NCI-H2196 treated with DMSO at 0.1 percent for 48 hours (cell line): ENCODE results near the gene CYB561D2.
A peak's percentile ranks its signal among the peaks of the same experiment; 100 is the strongest.
"Not testable (repeated sequence)": the region's sequence is repeated elsewhere in the genome, so short reads cannot be mapped to it uniquely, and the experiment has no call there.

Experiments
- DNase-seq: peaks from one replicate; lab custom pipeline; 2025; ENCODE audit not compliant: unreplicated experiment; lab: John Stamatoyannopoulos, UW

Gene CYB561D2, protein sequence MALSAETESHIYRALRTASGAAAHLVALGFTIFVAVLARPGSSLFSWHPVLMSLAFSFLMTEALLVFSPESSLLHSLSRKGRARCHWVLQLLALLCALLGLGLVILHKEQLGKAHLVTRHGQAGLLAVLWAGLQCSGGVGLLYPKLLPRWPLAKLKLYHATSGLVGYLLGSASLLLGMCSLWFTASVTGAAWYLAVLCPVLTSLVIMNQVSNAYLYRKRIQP

DNA sequence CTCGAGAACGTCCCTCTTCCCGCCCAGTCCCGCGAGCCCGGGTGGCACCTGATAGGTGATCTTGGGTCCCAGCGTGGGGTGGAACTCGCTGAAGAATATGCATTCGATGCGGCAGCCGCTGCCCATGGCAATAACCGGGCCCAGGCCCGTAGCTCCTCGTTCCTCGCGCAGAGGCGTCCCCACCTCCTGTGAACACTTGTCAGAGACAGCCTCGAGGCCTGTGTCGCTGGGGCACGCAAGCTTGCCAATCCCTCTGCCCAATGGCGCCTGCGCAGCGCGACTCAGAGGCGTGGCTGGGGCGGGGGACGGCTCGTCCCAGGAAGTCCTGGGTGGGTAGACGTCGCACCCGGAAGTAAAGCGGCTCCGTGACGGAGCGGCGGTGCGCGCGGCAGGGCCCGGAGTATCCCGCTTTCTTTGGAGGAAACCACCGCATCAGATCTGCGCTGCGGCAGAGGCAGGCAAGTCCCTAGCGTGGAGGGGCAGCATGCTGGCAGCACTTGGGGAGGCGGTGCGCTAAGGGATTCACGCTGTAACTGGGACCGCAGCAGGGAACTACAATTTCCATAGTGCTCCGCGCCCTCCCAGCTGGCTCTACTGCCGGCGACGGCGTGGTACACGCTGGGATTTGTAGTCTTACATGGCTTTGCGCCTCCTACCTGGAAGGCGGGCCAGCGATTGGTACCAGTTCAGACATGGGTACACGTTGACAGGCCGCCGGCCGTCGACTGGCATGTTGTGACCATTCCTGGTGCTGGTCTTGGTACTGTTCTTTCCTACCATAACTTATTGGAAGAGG, at the start of gene CYB561D2, which contains the start of gene NPRL2:
Gene CYB561D2, plus strand, starts transcription at position 336 of the 796 bp plus-strand sequence. CDS start 572 bp downstream, outside the sequence.
Gene NPRL2, minus strand, starts transcription at position 249 of the 796 bp plus-strand sequence. Its CDS starts 123 bp downstream, at position 126.
- peak; percentile 66 for DNase-seq

DNA sequence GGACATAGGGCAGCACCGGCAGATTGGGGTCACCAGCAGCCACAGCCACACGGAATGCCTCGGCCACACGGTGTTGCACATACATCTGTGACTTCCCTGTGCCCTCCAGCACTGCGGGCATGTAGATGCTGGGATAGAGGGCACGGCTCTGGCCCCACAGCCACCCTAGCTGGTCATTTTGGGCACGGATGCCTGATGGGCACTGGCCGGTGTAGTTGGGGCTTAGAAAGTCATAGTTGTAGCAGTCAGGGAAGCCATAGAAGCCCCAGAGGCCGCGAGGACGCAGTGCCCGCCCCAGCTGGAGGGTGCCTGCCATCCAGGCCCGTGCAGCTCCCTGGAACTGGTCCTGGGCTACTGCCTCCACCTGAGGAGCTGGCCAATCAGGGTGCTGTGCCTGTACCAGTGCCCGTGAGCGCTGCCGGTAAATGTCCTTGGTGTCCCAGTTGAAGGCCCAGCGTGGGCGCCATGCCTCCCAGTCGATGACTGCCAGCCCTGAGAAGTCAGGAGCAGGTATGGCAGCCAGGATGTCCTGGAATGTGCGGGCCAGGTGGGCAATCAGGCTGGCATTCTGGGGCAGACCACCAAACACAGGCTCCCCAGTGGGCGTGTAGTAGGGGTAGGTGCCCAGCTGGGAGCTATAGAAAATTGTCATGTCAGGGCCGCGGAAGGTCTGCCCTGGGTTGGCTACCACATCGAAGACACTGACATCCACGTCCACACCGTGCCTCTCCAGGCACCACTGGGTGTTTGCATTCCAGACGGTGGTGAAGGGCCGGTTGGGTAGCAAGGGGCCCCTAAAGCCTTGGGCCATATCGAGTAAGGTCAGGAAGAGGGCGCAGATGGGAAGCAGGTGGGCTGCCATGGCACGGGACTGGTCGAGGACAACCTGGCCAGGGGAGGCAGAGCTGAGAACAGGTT, 48.3 kb upstream of the CYB561D2 start:
- no peak for DNase-seq

DNA sequence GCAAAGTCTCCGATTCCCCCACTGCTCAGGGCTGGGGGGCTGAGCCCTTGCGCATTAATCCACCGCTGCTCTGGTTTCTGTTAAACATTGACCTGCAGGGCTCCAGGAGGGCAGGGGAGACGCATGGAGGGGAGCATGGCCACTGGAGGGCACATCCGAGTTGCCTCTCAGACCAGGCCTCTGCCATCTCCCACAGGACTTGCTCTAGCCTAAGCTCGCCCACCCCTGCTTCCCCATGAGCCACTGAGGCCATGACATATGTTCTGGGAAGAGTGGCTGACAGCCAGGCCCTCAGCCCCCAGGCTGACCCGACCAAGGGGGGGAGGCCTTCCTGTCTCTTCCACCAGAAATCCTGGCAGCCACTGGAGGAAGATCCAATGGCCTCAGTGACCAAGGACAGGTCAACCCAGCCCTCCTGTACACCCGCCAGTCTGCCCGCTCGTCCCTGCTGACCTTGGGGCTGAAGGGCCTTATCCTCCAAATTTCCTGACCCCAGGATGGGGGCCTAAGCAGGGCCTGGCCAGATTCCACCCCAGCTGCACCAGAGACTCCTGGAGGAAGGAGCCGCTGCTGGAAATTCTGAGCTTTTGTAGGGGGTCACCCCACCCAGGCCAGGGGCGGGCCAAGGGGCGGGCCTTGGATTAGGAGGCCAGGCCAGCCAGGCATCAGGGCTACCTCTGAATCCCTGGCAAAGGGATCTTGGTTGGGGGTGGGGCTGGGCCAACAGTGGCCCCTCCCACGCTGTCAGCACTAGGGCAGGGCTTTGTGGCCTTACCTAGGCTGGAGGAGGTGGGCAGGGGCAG, 47.4 kb upstream of the CYB561D2 start, which contains the start of gene HYAL1:
Gene HYAL1, minus strand, starts transcription at position 562 of the 803 bp plus-strand sequence. CDS start 618 bp downstream, outside the sequence.
- DNase-seq, result no peak

DNA sequence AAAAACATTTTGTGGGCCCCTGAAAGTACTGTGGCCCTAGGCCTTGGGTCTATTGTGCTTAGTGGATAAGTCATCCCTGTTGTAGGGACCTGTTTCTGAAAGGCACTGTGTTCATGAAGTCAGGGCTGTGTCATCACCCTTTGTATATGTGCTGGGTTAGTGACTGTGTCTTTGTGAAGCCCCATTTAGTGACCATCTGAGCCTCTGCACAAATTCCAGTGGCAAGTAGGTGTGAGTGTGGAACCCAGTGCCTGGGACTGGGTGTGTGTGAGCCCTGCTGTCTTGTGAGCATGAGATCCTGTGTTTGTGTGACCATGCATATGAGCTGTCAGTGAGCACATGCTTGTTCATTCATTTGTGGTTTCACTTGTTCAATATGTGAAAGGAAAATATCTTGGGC, 46.1 kb upstream of the CYB561D2 start:
- no peak for DNase-seq

DNA sequence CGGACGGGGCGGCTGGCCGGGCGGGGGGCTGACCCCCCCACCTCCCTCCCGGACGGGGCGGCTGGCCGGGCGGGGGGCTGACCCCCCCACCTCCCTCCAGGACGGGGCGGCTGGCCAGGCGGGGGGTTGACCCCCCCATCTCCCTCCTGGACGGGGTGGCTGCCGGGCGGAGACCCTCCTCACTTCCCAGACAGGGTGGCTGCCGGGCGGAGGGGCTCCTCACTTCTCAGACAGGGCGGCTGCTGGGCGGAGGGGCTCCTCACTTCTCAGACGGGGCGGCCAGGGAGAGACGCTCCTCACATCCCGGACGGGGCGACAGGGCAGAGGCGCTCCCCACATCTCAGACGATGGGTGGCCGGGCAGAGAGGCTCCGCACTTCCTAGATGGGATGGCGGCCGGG, 38.6 kb upstream of the CYB561D2 start:
- DNase-seq, result not testable (repeated sequence)

DNA sequence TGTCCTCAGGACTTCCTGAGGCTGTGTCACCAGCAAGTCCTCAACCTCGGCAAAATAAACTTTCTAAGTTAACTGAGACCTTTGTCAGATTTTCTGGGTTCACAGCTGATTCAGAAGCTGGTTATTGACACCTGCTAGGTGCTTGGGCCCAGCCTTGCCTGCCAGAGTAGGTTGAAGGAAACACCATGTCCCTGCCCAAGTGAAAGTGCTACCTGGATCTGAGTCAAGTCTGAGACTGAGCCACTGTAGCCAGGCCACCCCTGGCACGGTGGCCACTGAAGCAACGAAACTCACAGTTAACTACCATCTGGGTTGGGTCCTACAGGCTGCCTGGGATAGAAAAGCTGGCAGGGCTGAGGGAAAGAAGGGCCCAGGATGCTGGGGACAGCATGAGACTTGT, 36.3 kb upstream of the CYB561D2 start:
- DNase-seq, result no peak

DNA sequence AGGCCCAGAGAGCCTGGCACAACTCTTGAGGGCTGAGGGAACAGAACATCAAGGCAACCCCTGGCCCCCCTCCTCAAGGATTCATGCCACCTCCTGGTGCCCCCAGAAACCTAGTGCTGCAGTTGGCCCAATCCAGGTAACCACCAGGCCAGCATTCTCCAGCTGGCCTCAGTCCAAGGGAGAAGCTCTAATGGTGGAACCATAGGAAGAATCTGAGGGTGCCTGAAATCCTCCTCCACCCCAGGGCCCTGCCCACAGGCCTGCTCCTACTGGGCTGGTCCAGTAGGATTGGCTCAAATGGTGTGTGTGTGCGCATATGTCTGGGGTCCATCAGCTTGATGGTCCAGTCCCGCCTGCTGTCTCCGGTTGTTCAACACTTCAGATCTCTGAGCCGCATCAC, 35.8 kb upstream of the CYB561D2 start:
- DNase-seq, result no peak

DNA sequence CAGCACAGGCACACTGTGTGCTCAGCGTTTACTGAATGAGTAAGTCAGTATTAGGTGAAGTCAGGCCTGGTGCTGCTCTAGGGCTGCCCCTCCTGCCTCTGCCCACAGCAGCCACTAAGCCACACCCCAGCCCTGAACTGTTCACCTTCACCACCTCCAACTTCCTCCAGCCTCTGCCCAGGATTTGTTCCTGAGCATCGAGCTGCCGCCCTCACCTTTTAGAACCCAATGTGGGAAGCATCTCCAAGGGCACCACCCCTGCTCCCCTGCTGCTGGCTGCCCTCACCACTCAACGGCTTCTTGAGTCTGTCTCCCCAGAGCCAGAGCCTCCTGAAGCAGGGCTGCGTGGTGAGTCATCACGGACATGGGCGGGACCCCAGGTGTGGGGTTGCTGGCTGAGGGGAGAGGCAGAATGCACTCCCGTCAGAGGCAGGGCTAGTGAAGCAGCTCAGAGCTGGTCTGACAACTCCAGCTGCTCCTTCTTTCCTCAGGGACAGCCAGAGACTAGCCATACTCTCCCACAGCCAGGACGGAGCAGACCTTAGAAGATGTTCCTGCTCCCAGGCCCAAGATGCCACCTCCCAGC, 33.9 kb upstream of the CYB561D2 start:
- no peak for DNase-seq

DNA sequence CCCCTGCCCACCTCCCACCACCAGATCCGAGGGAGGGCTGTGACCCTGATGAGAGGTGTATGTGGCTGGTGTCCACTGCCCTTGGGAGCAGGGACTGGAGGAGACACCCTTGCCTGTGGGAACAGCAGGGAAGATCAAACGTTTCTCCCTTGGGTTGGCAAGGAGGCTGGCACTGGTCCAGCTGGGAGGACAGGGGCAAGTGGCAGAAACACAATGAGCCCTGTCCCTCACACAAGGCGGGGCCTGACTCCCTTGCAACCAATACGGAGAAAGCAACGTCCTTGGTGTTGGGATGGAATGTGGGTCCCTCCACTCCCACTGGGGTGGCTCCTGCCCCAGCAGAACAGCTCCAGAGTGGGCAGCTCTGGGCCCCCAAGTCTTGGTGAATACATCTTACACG, 33.4 kb upstream of the CYB561D2 start:
- no peak for DNase-seq

DNA sequence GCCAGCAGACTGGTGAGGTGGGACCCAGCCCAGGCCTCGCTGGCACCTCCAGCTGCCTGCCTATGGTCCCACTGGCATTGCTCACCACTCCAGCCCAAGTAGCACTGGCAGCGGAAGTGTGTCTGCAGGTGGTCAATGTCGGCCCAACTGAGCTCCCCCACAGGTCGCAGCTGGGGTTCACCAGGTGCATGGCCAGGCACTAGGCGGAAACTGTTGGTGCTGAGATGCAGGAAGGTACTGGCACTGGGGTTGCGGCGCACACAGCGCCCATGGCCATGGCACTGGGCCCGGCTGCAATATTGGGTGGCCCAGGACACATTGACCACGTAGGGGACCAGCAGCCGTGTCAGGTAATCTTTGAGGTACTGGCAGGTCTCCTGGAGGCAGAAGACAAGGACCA, 32.5 kb upstream of the CYB561D2 start:
- no peak for DNase-seq

DNA sequence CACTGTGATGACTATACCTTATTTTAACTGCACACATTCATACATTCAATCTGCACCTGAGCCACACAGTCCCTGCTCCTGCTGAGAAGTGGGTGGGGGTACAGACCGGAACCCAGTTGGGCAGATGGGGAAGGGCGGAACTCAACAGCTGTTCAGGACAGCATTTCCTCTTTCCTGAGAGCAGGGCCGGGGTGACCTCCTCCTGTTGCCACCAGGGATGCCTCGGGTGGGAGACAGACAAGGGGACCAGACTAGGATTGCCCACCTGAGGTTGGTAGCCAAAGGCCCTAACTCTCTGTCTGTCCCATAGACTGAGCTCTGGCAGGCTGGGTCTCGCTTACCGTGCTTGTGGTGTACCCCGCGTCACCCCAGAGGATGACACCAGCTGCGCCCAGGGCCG, 32.0 kb upstream of the CYB561D2 start:
- DNase-seq, result no peak

DNA sequence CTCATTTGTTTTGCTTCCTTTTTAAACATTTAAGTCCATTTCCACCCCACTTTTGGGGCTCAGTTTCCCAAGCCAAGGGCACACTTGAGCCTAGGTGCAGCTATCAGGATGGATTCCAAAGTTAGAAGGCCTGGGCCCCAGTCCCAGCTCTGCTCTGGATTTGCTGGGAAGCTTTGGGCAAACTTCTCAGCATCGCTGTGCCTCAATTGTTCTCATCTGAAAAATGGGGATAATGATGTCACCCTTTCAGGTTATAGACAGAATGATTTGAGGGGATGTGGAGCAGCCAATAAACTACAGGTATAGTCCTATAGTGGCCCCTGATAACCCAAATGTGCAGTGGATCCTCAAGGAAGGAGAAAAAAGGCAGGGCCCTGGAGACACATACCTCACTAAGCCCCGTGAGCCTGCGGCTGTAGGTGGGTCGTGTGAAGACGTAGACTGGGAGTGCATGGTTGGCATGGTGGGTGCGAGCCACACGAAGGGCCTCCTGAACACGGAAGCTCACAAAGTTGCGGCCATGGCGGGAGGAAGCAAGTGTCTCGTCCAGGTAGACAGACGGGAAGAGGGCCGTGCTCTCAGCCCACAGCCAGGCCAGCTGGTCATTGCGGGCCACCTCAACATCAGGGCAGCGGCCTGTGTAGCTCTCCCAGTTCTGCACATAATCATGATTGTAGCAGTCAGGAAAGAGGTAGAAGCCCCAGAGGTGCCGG, 31.3 kb upstream of the CYB561D2 start:
- DNase-seq, result no peak

DNA sequence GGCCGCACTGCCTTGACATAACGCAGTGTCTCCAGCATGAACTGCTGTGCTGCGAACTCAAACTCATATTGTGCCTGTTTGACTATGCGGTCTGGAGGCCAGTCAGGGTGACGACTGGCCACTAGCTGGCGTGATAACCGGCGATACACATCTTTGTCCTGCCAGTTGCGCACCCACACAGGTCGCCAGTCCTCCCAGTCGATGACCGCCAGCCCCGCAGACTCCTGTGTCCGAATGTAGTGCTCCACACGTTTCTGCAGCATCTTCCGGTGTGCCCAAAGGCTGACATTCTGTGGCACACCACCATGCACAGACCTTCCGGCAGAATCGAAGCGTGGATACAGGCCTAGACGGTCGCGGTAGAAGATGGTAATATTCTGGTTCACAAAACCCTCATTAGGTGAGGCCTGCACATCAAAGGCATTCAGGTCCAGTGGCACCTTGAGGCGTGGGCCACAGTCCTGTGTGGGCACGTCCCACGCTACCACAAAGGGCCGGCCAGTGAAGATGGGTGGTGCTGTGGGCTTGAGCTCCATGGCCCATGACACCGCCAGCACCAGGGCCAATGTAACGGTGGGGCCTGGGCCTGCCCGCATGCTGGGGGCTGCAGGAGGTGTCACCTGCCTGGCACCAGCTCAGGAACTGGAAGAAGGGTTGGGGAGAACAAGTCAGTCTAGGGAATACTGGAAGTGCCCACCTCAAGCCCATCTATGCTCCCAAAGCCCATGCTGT, 30.6 kb upstream of the CYB561D2 start:
- no peak for DNase-seq

DNA sequence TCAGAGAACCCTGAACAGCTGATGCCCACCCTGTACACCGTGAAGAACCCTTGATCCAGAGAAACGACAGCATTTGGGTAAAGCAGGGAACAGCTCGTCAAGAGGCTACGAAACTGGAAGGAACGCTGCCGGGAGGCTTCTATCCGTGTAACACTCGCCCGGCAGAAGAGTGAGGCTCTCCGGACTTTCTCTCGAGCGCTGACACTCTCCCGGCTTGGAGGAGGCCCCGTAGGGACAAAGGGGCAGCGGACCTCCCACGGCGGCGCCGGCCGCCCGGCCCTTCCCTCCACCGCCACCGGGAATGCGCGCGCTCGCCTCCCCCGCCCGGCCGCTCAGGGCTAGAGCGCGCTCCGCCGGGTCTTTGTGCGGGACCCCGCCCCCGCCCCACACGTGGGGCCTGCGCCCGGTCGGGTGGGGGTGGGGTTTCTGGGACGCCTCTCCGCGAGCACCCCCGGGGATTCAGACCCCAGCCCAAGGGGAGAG, 29.8 kb upstream of the CYB561D2 start:
- no peak for DNase-seq

DNA sequence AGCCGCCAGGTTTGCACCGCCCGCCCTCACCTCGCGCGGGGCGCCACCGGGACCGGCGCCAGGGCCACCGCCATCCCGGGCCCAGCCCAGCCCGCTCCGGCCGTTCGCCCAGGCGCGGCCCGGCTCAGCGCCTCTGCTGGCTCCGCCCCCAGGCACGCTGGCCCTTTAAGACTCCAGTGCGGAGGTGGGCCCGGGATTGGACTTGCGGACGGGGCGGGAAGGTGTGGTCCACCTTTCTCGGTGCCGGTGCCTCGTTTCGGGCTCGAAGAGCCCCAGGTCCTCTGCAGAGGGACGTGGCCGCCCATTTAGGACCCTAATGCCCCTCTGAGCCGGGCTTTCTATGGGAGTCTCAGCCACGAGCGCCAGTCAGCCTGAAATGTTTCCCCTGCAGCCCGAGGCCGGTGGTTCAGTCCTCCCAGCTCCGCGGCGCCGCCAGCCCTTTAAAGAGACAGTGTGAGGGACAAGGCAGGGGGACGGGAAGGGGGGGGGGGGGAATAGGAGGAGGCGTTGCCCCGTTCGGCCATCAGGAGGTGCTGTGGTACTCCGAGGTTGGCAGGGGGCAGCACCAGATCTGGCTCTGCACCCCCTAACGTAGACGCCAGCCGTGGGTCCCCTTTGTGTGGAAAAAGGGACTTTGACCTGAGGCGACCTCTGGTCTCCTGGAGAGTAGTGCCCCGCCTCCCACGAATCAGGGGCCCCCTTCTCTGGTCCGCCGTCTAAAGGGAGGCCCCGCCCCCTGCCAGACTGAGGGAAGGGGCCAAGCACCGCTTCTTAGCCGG, 29.1 kb upstream of the CYB561D2 start:
- DNase-seq, result peak; percentile 69

DNA sequence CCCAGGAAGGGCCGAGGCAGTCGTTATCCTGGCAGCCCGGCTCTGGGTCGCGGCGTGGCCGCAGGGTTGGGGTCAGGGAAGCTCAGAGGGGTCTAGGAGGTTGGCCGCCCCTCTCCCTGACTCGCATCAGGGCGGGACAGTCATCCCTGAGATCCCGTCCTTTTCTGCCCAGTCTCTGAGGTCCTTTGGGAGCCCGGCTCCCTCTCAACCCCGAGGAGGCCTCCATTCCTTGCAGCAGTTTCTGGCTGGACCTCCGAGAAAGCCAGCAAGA, 28.6 kb upstream of the CYB561D2 start:
- no peak for DNase-seq

DNA sequence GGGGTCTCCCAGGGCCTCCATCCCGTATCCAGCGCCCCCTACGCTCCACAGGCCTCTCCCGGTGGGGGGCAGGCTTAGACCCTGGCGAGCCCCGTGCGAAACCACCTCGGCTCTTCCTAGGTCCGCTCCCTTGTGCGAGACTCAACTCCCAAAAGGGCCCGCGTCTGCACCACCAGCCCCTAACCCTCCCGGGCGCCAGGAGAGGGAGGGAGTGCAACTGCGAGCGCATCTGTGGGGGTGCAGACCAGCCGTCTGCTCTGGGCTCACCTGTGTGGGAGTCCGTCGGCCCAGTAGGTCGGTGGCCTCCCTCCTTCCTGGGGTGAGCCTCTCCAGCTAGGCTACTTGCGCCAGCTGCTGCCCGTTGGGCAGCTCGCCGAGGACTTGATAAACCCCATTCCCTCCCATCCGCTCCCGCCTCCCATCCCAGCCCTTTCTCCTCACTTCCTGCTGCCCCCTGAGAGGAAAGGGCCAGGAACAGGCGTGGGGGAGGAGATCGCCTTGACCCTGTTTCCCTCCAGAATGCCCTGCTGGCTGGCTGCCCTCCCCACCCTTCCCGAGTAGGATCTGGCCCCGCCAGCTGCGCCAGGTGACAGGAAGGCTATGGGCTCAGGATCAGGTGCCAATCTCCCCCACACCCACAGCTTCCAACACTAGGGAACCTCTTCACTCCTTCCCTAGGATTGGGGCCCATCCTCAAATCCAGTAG, 28.1 kb upstream of the CYB561D2 start, which contains the start of gene HYAL2:
Gene HYAL2, minus strand, starts transcription at position 360 of the 706 bp plus-strand sequence. CDS start 2,256 bp downstream, outside the sequence.
- DNase-seq, result peak; percentile 48
